PC-3 (cell line): ENCODE results near the gene KCNC2.

ENCODE experiments used
- EZH2 ChIP-seq: fragments of 300-600 bp; sonication (generic); IDR thresholded peaks from one replicate; pipeline ENCODE4 v1.6.1; 2017; ENCODE audit warnings: antibody characterized with exemption, mild to moderate bottlenecking, low read length; ENCODE audit not compliant: unreplicated experiment
- EZH2phosphoT487 ChIP-seq: fragments of 300-600 bp; sonication (generic); IDR thresholded peaks from 2 replicates; pipeline ENCODE4 v1.6.1; 2018; ENCODE audit warnings: mild to moderate bottlenecking, antibody characterized with exemption, low read length, borderline replicate concordance
- TF ChIP-seq, protein P1 (sequence below): fragments of 300-600 bp; sonication (generic); conservative IDR thresholded peaks from 2 replicates; pipeline ENCODE4 v1.5.1; 2017; ENCODE audit warnings: antibody characterized with exemption, low read depth, mild to moderate bottlenecking, low read length

- TF ChIP-seq, protein P1, sequence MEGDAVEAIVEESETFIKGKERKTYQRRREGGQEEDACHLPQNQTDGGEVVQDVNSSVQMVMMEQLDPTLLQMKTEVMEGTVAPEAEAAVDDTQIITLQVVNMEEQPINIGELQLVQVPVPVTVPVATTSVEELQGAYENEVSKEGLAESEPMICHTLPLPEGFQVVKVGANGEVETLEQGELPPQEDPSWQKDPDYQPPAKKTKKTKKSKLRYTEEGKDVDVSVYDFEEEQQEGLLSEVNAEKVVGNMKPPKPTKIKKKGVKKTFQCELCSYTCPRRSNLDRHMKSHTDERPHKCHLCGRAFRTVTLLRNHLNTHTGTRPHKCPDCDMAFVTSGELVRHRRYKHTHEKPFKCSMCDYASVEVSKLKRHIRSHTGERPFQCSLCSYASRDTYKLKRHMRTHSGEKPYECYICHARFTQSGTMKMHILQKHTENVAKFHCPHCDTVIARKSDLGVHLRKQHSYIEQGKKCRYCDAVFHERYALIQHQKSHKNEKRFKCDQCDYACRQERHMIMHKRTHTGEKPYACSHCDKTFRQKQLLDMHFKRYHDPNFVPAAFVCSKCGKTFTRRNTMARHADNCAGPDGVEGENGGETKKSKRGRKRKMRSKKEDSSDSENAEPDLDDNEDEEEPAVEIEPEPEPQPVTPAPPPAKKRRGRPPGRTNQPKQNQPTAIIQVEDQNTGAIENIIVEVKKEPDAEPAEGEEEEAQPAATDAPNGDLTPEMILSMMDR: no peak
- TF ChIP-seq EZH2: no peak
- TF ChIP-seq EZH2phosphoT487: no peak
Measured at GRCh38 chr12:75196408-75196807, 13.2 kb downstream of the KCNC2 start.
